NB4 (cell line): Measurements from ENCODE around the gene STMN3.

Experiments
- DNase-seq: peaks from one replicate; pipeline ENCODE4 v3.0.0; 2010; ENCODE audit warnings: low read depth
- H3K4me3 ChIP-seq: one replicate; pipeline ENCODE4 v1.5.1; 2011; ENCODE audit warnings: mild to moderate bottlenecking, low read depth, low read length, moderate library complexity
- MYC ChIP-seq: IDR thresholded peaks from 2 replicates; pipeline ENCODE4 v1.6.1; 2011; ENCODE audit warnings: low read depth, low read length
- POLR2A ChIP-seq: IDR thresholded peaks from 2 replicates; pipeline ENCODE4 v1.6.1; 2011; ENCODE audit warnings: mild to moderate bottlenecking; ENCODE audit not compliant: insufficient read length; ENCODE audit errors: extremely low read depth
- TF ChIP-seq, protein P1 (sequence below): IDR thresholded peaks from 2 replicates; pipeline ENCODE4 v1.6.1; 2011; ENCODE audit warnings: low read depth, low read length
- TF ChIP-seq, protein P2 (sequence below): IDR thresholded peaks from one replicate; pipeline ENCODE4 v1.5.1; 2012; ENCODE audit warnings: low read depth, low read length

The STMN3 gene

DNA sequence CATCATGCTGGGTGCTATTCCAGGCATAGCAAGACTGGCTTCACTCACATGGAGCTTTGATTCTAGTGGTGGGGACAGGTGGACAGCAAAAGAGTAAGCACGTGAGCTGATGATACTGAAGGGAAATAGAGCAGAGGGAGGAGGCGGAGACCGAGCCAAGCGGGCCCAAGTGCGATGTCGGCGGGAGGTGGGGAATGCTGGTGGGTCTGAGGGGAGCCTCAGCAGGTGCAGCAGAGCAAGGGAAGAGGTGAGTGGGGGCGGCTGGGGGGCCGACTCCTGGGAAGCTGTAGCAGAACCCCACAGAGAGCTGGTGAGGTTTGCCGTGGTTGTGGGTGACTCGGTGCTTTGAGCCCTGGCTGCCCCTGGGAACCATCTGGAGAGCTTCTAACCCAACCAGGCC, 15.1 kb upstream of the STMN3 start:
- DNase-seq: no peak
- H3K4me3 ChIP-seq: no peak overlapping the region
- no peak for TF ChIP-seq MYC
- TF ChIP-seq, protein P1, sequence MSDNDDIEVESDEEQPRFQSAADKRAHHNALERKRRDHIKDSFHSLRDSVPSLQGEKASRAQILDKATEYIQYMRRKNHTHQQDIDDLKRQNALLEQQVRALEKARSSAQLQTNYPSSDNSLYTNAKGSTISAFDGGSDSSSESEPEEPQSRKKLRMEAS: no peak
- no peak for TF ChIP-seq POLR2A
- TF ChIP-seq, protein P2, sequence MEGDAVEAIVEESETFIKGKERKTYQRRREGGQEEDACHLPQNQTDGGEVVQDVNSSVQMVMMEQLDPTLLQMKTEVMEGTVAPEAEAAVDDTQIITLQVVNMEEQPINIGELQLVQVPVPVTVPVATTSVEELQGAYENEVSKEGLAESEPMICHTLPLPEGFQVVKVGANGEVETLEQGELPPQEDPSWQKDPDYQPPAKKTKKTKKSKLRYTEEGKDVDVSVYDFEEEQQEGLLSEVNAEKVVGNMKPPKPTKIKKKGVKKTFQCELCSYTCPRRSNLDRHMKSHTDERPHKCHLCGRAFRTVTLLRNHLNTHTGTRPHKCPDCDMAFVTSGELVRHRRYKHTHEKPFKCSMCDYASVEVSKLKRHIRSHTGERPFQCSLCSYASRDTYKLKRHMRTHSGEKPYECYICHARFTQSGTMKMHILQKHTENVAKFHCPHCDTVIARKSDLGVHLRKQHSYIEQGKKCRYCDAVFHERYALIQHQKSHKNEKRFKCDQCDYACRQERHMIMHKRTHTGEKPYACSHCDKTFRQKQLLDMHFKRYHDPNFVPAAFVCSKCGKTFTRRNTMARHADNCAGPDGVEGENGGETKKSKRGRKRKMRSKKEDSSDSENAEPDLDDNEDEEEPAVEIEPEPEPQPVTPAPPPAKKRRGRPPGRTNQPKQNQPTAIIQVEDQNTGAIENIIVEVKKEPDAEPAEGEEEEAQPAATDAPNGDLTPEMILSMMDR: no peak

DNA sequence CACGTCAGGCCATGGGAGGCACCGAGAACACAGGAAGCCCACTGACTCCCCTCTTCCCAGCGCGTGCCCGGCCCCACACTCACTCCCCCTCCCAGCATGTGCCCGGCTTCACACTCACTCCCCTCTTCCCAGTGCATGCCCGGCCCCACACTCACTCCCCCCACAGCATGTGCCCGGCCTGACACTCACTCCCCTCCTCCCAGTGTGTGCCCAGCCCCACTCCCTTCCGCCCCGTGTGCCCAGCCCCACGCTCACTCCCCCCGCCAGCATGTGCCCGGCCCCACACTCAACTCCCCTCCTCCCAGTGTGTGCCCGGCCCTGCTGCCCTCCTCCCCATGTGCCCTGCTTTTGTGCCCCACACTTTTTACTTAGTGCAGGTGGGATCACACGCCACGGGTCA, 14.6 kb upstream of the STMN3 start:
- no peak overlapping the region for H3K4me3 ChIP-seq
- no peak for TF ChIP-seq POLR2A
- TF ChIP-seq MYC: no peak
- TF ChIP-seq, protein P2: no peak
- TF ChIP-seq, protein P1: no peak
- no peak for DNase-seq

DNA sequence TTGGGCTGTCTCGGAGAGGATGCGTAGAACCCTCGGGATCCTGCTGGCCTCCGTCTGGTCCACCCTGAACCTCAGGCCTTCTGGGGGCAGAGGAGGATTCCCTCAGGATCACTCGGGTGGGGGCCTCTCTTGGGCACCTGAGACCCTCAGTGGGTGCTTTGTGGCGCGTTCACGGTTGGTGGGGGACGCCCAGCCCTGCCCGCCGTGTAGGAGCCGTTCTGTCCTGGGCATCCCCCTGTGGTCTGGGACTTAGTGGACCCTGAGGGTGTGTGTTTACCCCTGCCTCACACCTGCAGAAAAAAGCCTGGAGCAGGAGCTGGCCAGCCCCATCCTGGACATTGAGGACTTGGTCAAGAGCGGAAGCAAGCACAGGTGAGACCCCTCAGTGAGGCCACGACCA, 12.5 kb upstream of the STMN3 start:
- TF ChIP-seq POLR2A: no peak
- TF ChIP-seq, protein P2: no peak
- TF ChIP-seq, protein P1: no peak
- TF ChIP-seq MYC: no peak
- H3K4me3 ChIP-seq: no peak overlapping the region
- no peak for DNase-seq

DNA sequence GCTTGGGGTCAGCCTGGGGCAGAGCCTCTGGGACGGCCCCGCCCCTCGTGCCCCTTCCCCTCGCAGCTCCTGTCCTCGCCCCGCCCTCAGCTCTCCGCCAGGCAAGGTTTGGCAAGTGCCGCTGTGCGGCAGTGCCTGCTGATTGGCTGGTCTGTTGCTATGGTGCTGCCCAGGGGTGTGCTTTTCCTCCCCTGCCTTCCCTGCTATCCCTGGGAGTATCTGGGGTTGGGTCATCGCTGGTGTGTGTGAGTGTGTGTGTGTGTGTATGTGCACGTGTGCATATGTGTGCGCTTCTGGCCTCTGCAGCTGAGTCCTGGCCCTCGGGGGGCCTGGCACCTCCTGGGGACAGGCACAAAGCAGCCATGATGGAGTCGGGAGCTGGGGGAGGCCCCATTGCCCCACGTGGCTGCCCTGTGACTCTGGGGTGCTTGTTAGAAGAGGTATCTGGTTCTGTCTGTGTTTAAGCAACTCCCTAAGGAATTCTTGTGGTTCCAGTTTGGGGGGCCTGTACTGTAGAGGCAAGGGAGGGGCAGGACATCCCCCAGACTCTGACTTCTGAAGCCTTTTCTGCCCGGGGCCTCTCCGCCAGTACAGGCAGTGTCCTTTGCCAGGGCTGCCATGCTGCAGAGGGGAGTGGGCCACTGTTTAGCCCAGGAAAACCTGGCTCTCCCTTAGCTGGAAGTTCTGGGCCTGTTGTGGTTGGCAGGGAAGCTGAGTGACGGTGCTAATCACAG, 11.8 kb upstream of the STMN3 start:
- DNase-seq: no peak
- no peak overlapping the region for H3K4me3 ChIP-seq
- TF ChIP-seq POLR2A: no peak

DNA sequence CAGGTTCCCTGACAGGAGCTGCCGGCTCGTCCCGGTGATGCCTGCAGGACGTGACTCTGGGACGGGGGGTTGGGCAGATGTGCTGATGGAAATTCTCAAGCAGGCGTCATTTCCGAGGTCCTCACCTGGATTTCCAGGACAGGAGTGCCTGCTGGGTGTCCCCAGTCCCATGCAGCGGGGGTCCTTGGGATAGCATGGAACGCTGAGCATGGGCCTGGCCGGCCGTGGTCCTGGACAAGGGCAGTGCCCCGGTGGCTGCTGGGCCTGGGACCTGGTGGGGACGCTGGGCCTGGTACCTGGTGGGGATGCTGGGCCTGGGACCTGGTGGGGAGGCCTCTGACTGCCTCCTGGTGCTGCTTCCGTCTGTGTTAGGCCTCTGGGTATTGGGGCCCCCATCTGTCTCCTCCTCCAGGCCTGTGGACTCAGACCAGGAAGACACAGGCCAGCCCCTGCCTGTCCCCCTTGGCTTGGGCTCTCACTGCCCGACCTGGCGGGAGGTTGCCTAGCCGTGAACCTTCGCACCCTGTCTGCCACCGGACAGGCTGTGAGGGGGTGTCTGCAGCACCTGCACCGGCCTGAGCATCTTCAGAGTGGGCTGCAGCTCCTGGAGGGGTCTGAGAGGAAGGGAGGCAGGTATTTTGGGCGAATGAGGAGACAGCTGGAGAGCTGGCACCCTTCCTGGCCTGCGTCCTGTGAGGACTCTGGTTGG, 11.1 kb upstream of the STMN3 start:
- TF ChIP-seq, protein P2: no peak
- TF ChIP-seq, protein P1: no peak
- TF ChIP-seq POLR2A (no peak), MYC (no peak)
- no peak overlapping the region for H3K4me3 ChIP-seq
- DNase-seq: no peak

DNA sequence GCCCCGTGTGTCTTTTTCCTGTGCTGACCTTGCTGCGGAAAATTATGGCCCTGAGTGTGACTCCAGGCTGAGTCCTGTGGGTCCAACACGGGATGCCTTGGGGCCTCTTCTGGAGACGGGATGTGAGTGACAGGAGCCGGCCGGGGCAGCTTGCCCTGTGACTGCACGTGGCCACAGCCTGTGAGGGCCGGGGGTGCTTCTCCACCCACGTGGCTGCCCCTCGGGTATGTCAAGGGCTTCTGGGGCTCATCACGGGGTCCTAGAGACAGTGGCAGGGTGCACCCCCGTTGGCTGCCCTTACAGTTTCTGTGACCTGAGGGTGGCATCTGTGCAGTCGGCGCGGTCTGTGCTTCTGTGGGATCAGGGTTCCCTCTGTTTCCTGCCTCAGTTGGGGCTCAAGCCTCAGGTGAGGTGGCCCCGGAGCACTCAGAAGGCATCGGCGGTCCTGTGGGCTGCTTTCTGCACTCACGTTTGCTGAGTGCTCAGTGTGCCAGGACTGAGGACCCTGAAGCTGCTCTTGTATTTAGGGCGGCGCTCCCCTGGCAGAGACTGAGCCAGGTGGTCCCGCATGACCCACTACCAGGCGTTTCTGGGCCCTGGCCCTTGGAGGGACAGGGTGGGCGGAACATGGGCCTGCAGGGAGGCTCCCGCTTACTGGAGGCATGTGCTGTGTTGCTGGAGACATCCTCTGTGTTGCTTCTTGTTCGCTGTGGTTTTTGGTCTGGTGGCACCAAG, 10.3 kb upstream of the STMN3 start:
- DNase-seq: no peak
- H3K4me3 ChIP-seq: no peak overlapping the region
- TF ChIP-seq, protein P2: no peak
- no peak for TF ChIP-seq MYC
- no peak for TF ChIP-seq POLR2A
- TF ChIP-seq, protein P1: no peak
